HG03045 (cell line): ENCODE measurements around the gene MYOD1.

ENCODE experiments used
- ATAC-seq: cut with Tn5 transposase; IDR thresholded peaks from one replicate; pipeline ENCODE4 v1.9.1; 2021; ENCODE audit warnings: mild to moderate bottlenecking, moderate library complexity; ENCODE audit not compliant: unreplicated experiment

MYOD1 gene

GRCh38 chr11:17734418-17734911 is 15.1 kb downstream of the MYOD1 start, which contains the start of gene KCNC1:
Gene KCNC1, plus strand, starts transcription at chr11:17734781. Its CDS starts 1,222 bp downstream, at chr11:17736003.
- ATAC-seq, result no peak

GRCh38 chr11:17734986-17735817 is 15.8 kb downstream of the MYOD1 start:
- no peak for ATAC-seq

GRCh38 chr11:17735818-17736578 is 16.6 kb downstream of the MYOD1 start:
- no peak for ATAC-seq

- ATAC-seq, result no peak
Measured at GRCh38 chr11:17736579-17736893, 17.2 kb downstream of the MYOD1 start.

GRCh38 chr11:17736930-17737817 is 17.8 kb downstream of the MYOD1 start:
- no peak for ATAC-seq

GRCh38 chr11:17738151-17738973 is 19.0 kb downstream of the MYOD1 start:
- no peak for ATAC-seq

- no peak for ATAC-seq
Measured at GRCh38 chr11:17739945-17740338, 20.6 kb downstream of the MYOD1 start.

GRCh38 chr11:17740649-17741235 is 21.4 kb downstream of the MYOD1 start:
- no peak for ATAC-seq

- no peak for ATAC-seq
Measured at GRCh38 chr11:17741487-17741886, 22.1 kb downstream of the MYOD1 start.

GRCh38 chr11:17742019-17742418 is 22.6 kb downstream of the MYOD1 start:
- no peak for ATAC-seq

GRCh38 chr11:17743026-17743807 is 23.8 kb downstream of the MYOD1 start:
- no peak for ATAC-seq

- ATAC-seq, result no peak
Measured at GRCh38 chr11:17743808-17744119, 24.4 kb downstream of the MYOD1 start.

GRCh38 chr11:17744151-17744940 is 25.0 kb downstream of the MYOD1 start:
- ATAC-seq, result no peak

- ATAC-seq, result no peak
Measured at GRCh38 chr11:17745023-17745772, 25.8 kb downstream of the MYOD1 start.

GRCh38 chr11:17746096-17746495 is 26.7 kb downstream of the MYOD1 start:
- ATAC-seq, result no peak

- ATAC-seq, result no peak
Measured at GRCh38 chr11:17747131-17747955, 28.0 kb downstream of the MYOD1 start.

- ATAC-seq, result no peak
Measured at GRCh38 chr11:17748044-17748443, 28.7 kb downstream of the MYOD1 start.
